GM23338 (cell line): ENCODE results near the gene RABGAP1L. TPM values are rescaled to one million over a fixed set of nuclear protein-coding genes. Genes with fewer than 3 reads are reported as not detected.

ENCODE experiments used
- ATAC-seq: fragments of 200-7000 bp; cut with Tn5 transposase; 3 replicates; pipeline ENCODE4 v1.9.1; 2020
- DNase-seq: peaks from one replicate; pipeline ENCODE4 v3.0.0-alpha.2; 2015; ENCODE audit warnings: low spot score
- H2AFZ ChIP-seq: fragments of 200-600 bp; sonication (generic); 2 replicates; pipeline ENCODE4 v1.8.0; 2016; ENCODE audit warnings: antibody characterized with exemption, mild to moderate bottlenecking, moderate library complexity
- H3F3A ChIP-seq: fragments of 200-600 bp; sonication (generic); replicated peaks from 2 replicates; pipeline ENCODE4 v1.8.0; 2017; ENCODE audit warnings: antibody characterized with exemption, mixed run types, low read depth
- H3K27ac ChIP-seq: fragments of 200-600 bp; sonication (generic); 2 replicates; pipeline ENCODE4 v1.6.1; 2016; ENCODE audit warnings: low read depth
- H3K27me3 ChIP-seq: fragments of 200-600 bp; sonication (generic); 2 replicates; pipeline ENCODE4 v1.8.0; 2016; ENCODE audit warnings: mild to moderate bottlenecking, mixed run types, moderate library complexity; ENCODE audit not compliant: insufficient read depth
- H3K36me3 ChIP-seq: fragments of 200-600 bp; sonication (generic); 2 replicates; pipeline ENCODE4 v1.8.0; 2016; ENCODE audit warnings: mild to moderate bottlenecking; ENCODE audit not compliant: insufficient read depth
- H3K4me1 ChIP-seq: fragments of 200-600 bp; sonication (generic); 2 replicates; pipeline ENCODE4 v1.8.0; 2016; ENCODE audit warnings: mild to moderate bottlenecking, moderate library complexity; ENCODE audit not compliant: insufficient read depth
- H3K4me2 ChIP-seq: fragments of 200-600 bp; sonication (generic); 2 replicates; pipeline ENCODE4 v1.7.1; 2017; ENCODE audit warnings: mixed run types
- H3K4me3 ChIP-seq: fragments of 200-600 bp; sonication (generic); 2 replicates; pipeline ENCODE4 v1.6.1; 2016; ENCODE audit warnings: mixed run types
- H3K79me2 ChIP-seq: fragments of 200-600 bp; sonication (generic); replicated peaks from 2 replicates; pipeline ENCODE4 v1.8.0; 2017; ENCODE audit warnings: mild to moderate bottlenecking; ENCODE audit not compliant: insufficient read depth
- H3K9me2 ChIP-seq: fragments of 200-600 bp; sonication (generic); 2 replicates; pipeline ENCODE4 v1.8.0; 2017; ENCODE audit not compliant: insufficient read depth
- H4K20me1 ChIP-seq: fragments of 200-600 bp; sonication (generic); replicated peaks from 2 replicates; pipeline ENCODE4 v1.8.0; 2017; ENCODE audit warnings: mild to moderate bottlenecking; ENCODE audit not compliant: insufficient read depth
- H3K27ac Mint-ChIP-seq: 2 replicates; pipeline ENCODE4 v1.8.0; 2020; ENCODE audit warnings: inconsistent platforms, mild to moderate bottlenecking, moderate library complexity, mixed read lengths
- H3K27me3 Mint-ChIP-seq: 3 replicates; pipeline ENCODE4 v1.8.0; 2022; ENCODE audit warnings: low read depth, mild to moderate bottlenecking, moderate library complexity, mixed read lengths, inconsistent platforms; ENCODE audit not compliant: insufficient read depth, poor library complexity
- H3K36me3 Mint-ChIP-seq: 3 replicates; pipeline ENCODE4 v1.8.0; 2021; ENCODE audit warnings: low read depth, mild to moderate bottlenecking, inconsistent platforms, moderate library complexity, mixed read lengths
- H3K4me1 Mint-ChIP-seq: 3 replicates; pipeline ENCODE4 v1.8.0; 2020; ENCODE audit warnings: mild to moderate bottlenecking, inconsistent platforms, mixed read lengths
- H3K4me3 Mint-ChIP-seq: 3 replicates; pipeline ENCODE4 v1.8.0; 2021; ENCODE audit warnings: moderate library complexity, mild to moderate bottlenecking, inconsistent platforms, mixed read lengths
- H3K9me3 Mint-ChIP-seq: 3 replicates; pipeline ENCODE4 v1.8.0; 2020; ENCODE audit warnings: moderate library complexity, mild to moderate bottlenecking, inconsistent platforms, mixed read lengths
- CREB1 ChIP-seq: fragments of 250-450 bp; sonication (Bioruptor Pico); IDR thresholded peaks from 2 replicates; pipeline ENCODE4 v1.5.0; 2020; ENCODE audit warnings: low read depth, mild to moderate bottlenecking, moderate library complexity
- CTCF ChIP-seq, 2 experiments: fragments of 200-600 bp in 1 of 2; sonication (generic) in 1 of 2; conservative IDR thresholded peaks; 2 replicates each; pipeline versions ENCODE4 v1.5.1 to v1.6.1; 2016 to 2017; ENCODE audit warnings: antibody characterized with exemption in 2 of 2, low read depth in 2 of 2, mild to moderate bottlenecking in 2 of 2, moderate library complexity in 1 of 2
- EZH2 ChIP-seq: fragments of 200-600 bp; sonication (generic); IDR thresholded peaks from one replicate; pipeline ENCODE4 v1.8.0; 2017; ENCODE audit warnings: antibody characterized with exemption, mild to moderate bottlenecking, low read depth; ENCODE audit not compliant: unreplicated experiment
- NANOG ChIP-seq: IDR thresholded peaks from 2 replicates; pipeline ENCODE4 v1.6.1; 2016; ENCODE audit warnings: antibody characterized with exemption, borderline replicate concordance
- ZNF114 ChIP-seq: fragments of 250-450 bp; sonication (Bioruptor Pico); IDR thresholded peaks from 2 replicates; pipeline ENCODE4 v1.5.0; 2020; ENCODE audit warnings: mild to moderate bottlenecking, moderate library complexity
- ZNF331 ChIP-seq: fragments of 250-450 bp; sonication (Bioruptor Pico); IDR thresholded peaks from 2 replicates; pipeline ENCODE4 v1.5.0; 2020; ENCODE audit warnings: low read depth, mild to moderate bottlenecking, moderate library complexity
- polyA plus RNA-seq: library from polyadenylated mRNA; unstranded; fragments of >200 nt; fragmentation: Nextera tagmentation; extraction: Ambion mirVana; gene quantifications from 2 replicates; pipeline ENCODE4 v1.2.1, GENCODE V29; 2016
- total RNA-seq: library from RNA; depleted of rRNA; stranded (reverse); fragments of >200 nt; shearing (Covaris generic); gene quantifications from 2 replicates; pipeline ENCODE4 v1.2.3, GENCODE V29; 2014
- TF ChIP-seq, protein P1 (sequence below): IDR thresholded peaks from one replicate; pipeline ENCODE4 v1.6.1; 2018; ENCODE audit warnings: antibody characterized with exemption; ENCODE audit not compliant: unreplicated experiment

The RABGAP1L gene
- total and polyA plus RNA-seq, 2 experiments from 2014 or later = 83.2 to 136 TPM

GRCh38 chr1:174448974-174449373 is 289.7 kb downstream of the RABGAP1L start (continued):
- TF ChIP-seq CREB1 = no peak
- no peak for TF ChIP-seq NANOG
- TF ChIP-seq ZNF114 = no peak
- no peak for TF ChIP-seq ZNF331
- no peak for TF ChIP-seq CTCF (conservative IDR thresholded peaks at IDR 0.05; ENCODE audit: low read depth in 2 of 2)

DNA sequence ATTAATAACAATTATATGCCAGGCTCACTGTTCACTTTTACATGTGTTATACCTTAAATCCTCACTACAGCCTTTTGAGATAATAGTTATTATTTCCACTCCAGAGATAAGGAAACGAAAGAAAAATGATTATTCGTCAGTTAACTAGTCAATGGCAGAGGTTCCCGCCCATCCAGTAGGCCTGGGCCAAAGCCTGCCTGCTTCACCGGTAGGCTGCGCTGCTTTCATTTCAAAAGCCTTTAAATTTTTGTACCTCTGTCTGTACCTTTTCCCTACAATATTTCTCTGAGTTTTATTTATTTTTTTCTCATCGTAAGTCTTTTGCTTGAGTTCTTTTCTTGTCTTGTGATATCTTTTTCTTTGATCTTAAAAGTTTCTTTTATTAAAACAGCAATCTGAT is 292.1 kb downstream of the RABGAP1L start:
- Histone ChIP-seq H4K20me1 (no peaks in the 10 kb centered on the region), H3F3A (no peaks in the 10 kb centered on the region), H3K4me2 (no peak overlapping the region), H3K27me3 (no peaks in the 10 kb centered on the region), H2AFZ (no peak overlapping the region), H3K79me2 (no peaks in the 10 kb centered on the region), H3K4me1 (0 out of 2 replicates have a peak, but pooled peaks cover 4% of the 10 kb centered on the region), H3K27ac (no peak overlapping the region), H3K36me3 (no peaks in the 10 kb centered on the region), H3K4me3 (no peak overlapping the region), H3K9me2 (no peaks in the 10 kb centered on the region)
- DNase-seq (peak; percentile 40), ATAC-seq (peak; percentile 50; the same call in 2 of the 3 replicates)
- Mint-ChIP-seq H3K27me3 (peaks cover 3% of the 10 kb centered on the region), H3K9me3 (no peaks in the 10 kb centered on the region), H3K4me1 (peaks cover 12% of the 10 kb centered on the region), H3K36me3 (no peaks in the 10 kb centered on the region), H3K27ac (no peak overlapping the region), H3K4me3 (no peak overlapping the region)
- TF ChIP-seq CTCF (conservative IDR thresholded peaks at IDR 0.05; ENCODE audit: low read depth in 2 of 2) (peak; percentile 54 to 55), EZH2 (no peak)

- H4K20me1 ChIP-seq = no peaks in the 10 kb centered on the region
- H3K4me2 ChIP-seq = no peak overlapping the region
- no peak overlapping the region for H3K27ac ChIP-seq
- no peaks in the 10 kb centered on the region for H3K36me3 ChIP-seq
- Mint-ChIP-seq H3K36me3 (no peaks in the 10 kb centered on the region), H3K9me3 (no peaks in the 10 kb centered on the region), H3K27ac (no peak overlapping the region), H3K4me1 (no peaks in the 10 kb centered on the region), H3K4me3 (no peak overlapping the region), H3K27me3 (no peaks in the 10 kb centered on the region)
- no peak overlapping the region for H3K4me3 ChIP-seq
- no peaks in the 10 kb centered on the region; the same call in 1 of the 2 replicates for H3K9me2 ChIP-seq
- H3F3A ChIP-seq = no peaks in the 10 kb centered on the region
- no peak overlapping the region for H2AFZ ChIP-seq
- no peaks in the 10 kb centered on the region for H3K79me2 ChIP-seq
- TF ChIP-seq ZNF114 = no peak
- no peak for TF ChIP-seq EZH2
- no peak for TF ChIP-seq NANOG
- TF ChIP-seq, protein P1, sequence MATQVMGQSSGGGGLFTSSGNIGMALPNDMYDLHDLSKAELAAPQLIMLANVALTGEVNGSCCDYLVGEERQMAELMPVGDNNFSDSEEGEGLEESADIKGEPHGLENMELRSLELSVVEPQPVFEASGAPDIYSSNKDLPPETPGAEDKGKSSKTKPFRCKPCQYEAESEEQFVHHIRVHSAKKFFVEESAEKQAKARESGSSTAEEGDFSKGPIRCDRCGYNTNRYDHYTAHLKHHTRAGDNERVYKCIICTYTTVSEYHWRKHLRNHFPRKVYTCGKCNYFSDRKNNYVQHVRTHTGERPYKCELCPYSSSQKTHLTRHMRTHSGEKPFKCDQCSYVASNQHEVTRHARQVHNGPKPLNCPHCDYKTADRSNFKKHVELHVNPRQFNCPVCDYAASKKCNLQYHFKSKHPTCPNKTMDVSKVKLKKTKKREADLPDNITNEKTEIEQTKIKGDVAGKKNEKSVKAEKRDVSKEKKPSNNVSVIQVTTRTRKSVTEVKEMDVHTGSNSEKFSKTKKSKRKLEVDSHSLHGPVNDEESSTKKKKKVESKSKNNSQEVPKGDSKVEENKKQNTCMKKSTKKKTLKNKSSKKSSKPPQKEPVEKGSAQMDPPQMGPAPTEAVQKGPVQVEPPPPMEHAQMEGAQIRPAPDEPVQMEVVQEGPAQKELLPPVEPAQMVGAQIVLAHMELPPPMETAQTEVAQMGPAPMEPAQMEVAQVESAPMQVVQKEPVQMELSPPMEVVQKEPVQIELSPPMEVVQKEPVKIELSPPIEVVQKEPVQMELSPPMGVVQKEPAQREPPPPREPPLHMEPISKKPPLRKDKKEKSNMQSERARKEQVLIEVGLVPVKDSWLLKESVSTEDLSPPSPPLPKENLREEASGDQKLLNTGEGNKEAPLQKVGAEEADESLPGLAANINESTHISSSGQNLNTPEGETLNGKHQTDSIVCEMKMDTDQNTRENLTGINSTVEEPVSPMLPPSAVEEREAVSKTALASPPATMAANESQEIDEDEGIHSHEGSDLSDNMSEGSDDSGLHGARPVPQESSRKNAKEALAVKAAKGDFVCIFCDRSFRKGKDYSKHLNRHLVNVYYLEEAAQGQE = no peak
- no peaks in the 10 kb centered on the region for H3K4me1 ChIP-seq
- no peaks in the 10 kb centered on the region for H3K27me3 ChIP-seq
- ATAC-seq (no peak), DNase-seq (no peak)
These were observed 306.5 kb downstream of the RABGAP1L start for GRCh38 chr1:174465855-174466254.
